IPS DF 6.9 (cell line): Measurements from ENCODE around the gene LMF1.
"Not testable (repeated sequence)": the region's sequence is repeated elsewhere in the genome, so short reads cannot be mapped to it uniquely, and the experiment has no call there.

Experiments used
- DNase-seq: peaks from one replicate; pipeline ENCODE4 v3.0.0-alpha.2; 2013; ENCODE audit warnings: low read depth, low spot score
- H3K27ac ChIP-seq: one replicate; pipeline ENCODE4 v1.5.1; 2013; ENCODE audit warnings: low read length, control low read depth
- H3K27me3 ChIP-seq: 2 replicates; pipeline ENCODE4 v1.6.1; 2013; ENCODE audit warnings: mild to moderate bottlenecking, low read length; ENCODE audit not compliant: control insufficient read depth, insufficient read depth
- H3K36me3 ChIP-seq: 2 replicates; pipeline ENCODE4 v1.6.1; 2013; ENCODE audit warnings: low read length; ENCODE audit not compliant: control insufficient read depth, insufficient read depth
- H3K4me1 ChIP-seq: 2 replicates; pipeline ENCODE4 v1.6.1; 2013; ENCODE audit warnings: low read length; ENCODE audit not compliant: control insufficient read depth, insufficient read depth
- H3K4me3 ChIP-seq: 2 replicates; pipeline ENCODE4 v1.5.1; 2013; ENCODE audit warnings: mild to moderate bottlenecking, low read length
- H3K9me3 ChIP-seq: 2 replicates; pipeline ENCODE4 v1.6.1; 2013; ENCODE audit warnings: low read length, inconsistent platforms; ENCODE audit not compliant: control insufficient read depth, insufficient read depth
- WGBS: extraction: QIAGEN DNeasy Blood & Tissue Kit; methylation state at CpG from one replicate; pipeline ENCODE4 v1.1.7; 2013; ENCODE audit warnings: mixed read lengths, missing lambda C conversion rate; ENCODE audit not compliant: insufficient read length, insufficient coverage; 5-methylcytosine and 5-hydroxymethylcytosine counted together

The LMF1 gene

DNA sequence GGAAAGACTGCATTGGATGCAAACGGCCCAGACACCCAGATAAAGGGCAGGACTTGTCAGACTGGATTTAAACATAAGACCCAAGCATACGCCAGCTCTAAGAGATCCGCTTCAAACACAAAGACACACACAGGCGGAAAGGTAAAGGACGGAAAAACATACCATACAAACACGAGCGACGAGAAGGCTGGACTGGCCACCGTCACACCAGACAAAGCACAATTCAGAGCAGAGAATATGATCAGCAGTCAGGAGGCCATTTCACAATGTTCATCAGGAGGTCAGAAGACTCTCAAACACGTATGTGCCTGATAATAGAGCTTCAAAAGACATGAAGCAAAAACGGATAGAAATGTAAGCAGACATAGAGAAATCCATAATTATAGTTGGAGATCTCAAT lies 85.4 kb downstream of the LMF1 start:
- H3K9me3 ChIP-seq, result no peaks in the 10 kb centered on the region
- no peaks in the 10 kb centered on the region for H3K27me3 ChIP-seq
- H3K4me1 ChIP-seq, result peaks cover 7% of the 10 kb centered on the region
- H3K27ac ChIP-seq, result no peak overlapping the region
- DNase-seq, result no peak
- H3K36me3 ChIP-seq, result no peaks in the 10 kb centered on the region; the same call in 1 of the 2 replicates
- H3K4me3 ChIP-seq, result no peak overlapping the region
- WGBS, result no CpG with 5 or more reads among the region's 11 CpGs

GRCh38 chr16:884232-884631 lies 86.6 kb downstream of the LMF1 start:
- H3K36me3 ChIP-seq, result no peaks in the 10 kb centered on the region; the same call in 1 of the 2 replicates
- peaks cover 5% of the 10 kb centered on the region for H3K4me1 ChIP-seq
- no CpG with 5 or more reads among the region's 5 CpGs for WGBS
- H3K27ac ChIP-seq, result no peak overlapping the region
- DNase-seq, result no peak
- H3K27me3 ChIP-seq, result no peaks in the 10 kb centered on the region
- H3K9me3 ChIP-seq, result no peaks in the 10 kb centered on the region
- H3K4me3 ChIP-seq, result no peak overlapping the region

DNA sequence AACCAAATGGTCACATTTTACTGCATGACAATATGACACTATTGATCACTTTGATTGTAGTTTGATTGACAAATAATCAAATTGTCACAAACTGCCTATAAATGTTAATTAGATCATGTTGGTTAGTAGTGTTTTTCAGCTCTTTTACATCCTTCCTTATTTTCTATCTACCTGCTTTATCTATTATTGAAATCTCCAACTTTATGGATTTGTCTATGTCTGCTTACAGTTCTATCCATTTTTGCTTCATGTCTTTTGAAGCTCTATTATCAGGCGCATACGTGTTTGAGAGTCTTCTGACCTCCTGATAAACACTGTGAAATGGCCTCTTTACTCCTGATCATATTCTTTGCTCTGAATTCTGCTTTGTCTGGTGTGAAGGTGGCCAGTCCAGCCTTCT lies 87.0 kb downstream of the LMF1 start:
- no peak for DNase-seq
- no peak overlapping the region for H3K27ac ChIP-seq
- H3K36me3 ChIP-seq, result no peaks in the 10 kb centered on the region; the same call in 1 of the 2 replicates
- no peak overlapping the region for H3K4me3 ChIP-seq
- peaks cover 5% of the 10 kb centered on the region for H3K4me1 ChIP-seq
- no peaks in the 10 kb centered on the region for H3K9me3 ChIP-seq
- no peaks in the 10 kb centered on the region for H3K27me3 ChIP-seq
- WGBS, result no CpG with 5 or more reads among the region's 2 CpGs

GRCh38 chr16:883340-883739 lies 87.4 kb downstream of the LMF1 start:
- H3K4me3 ChIP-seq, result no peak overlapping the region
- no peak for DNase-seq
- no CpG with 5 or more reads among the region's 3 CpGs for WGBS
- peaks cover 6% of the 10 kb centered on the region for H3K4me1 ChIP-seq
- H3K27ac ChIP-seq, result no peak overlapping the region
- H3K9me3 ChIP-seq, result no peaks in the 10 kb centered on the region
- H3K36me3 ChIP-seq, result no peaks in the 10 kb centered on the region; the same call in 1 of the 2 replicates
- H3K27me3 ChIP-seq, result no peaks in the 10 kb centered on the region

DNA sequence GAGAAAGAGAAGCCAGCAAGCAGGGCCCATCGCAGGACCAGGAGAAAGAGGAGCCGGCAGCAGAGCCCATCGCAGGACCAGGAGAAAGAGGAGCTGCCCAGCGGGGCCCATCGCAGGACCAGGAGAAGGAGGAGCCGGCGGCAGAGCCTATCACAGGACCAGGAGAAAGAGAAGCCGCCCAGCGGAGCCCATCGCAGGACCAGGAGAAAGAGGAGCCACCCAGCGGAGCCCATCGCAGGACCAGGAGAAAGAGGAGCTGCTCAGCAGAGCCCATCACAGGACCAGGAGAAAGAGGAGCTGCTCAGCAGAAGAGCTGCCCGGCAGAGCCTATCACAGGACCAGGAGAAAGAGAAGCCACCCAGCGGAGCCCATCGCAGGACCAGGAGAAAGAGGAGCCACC lies 88.1 kb downstream of the LMF1 start:
- not testable (repeated sequence) for H3K27me3 ChIP-seq, H3K9me3 ChIP-seq, H3K27ac ChIP-seq, H3K4me1 ChIP-seq, H3K36me3 ChIP-seq, DNase-seq, H3K4me3 ChIP-seq
- no CpG with 5 or more reads among the region's 15 CpGs for WGBS

DNA sequence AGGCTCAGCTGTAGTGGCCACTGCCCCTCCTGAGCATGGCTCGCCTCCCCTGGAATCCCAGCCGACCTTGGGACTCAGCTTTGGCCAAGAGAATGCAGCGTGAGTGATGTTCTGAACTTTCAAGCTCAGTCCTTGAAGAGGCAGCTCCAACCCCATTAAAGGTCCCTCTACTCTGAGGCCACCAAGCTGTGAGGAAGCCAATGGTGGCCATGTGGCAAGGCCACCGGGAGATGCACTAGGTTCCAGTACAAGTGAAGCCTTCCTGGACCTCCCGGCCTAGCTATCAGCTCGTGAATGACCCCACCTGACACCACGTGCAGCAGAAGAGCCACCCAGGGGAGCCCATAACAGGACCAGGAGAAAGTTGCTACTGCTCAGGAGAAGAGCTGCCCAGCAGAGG lies 88.5 kb downstream of the LMF1 start:
- Histone ChIP-seq H3K4me1 (peaks cover 4% of the 10 kb centered on the region), H3K9me3 (no peaks in the 10 kb centered on the region), H3K36me3 (no peaks in the 10 kb centered on the region; the same call in 1 of the 2 replicates), H3K4me3 (no peak overlapping the region), H3K27ac (no peak overlapping the region), H3K27me3 (no peaks in the 10 kb centered on the region)
- WGBS, result no CpG with 5 or more reads among the region's 7 CpGs
- DNase-seq, result no peak

- no peaks in the 10 kb centered on the region for H3K27me3 ChIP-seq
- no CpG with 5 or more reads among the region's 21 CpGs for WGBS
- no peak for DNase-seq
- H3K27ac ChIP-seq, result no peak overlapping the region
- H3K36me3 ChIP-seq, result no peaks in the 10 kb centered on the region; the same call in 1 of the 2 replicates
- no peak overlapping the region for H3K4me3 ChIP-seq
- H3K4me1 ChIP-seq, result peaks cover 2% of the 10 kb centered on the region; the same call in 1 of the 2 replicates
- H3K9me3 ChIP-seq, result no peaks in the 10 kb centered on the region
These were observed 89.3 kb downstream of the LMF1 start for GRCh38 chr16:881219-882097.

DNA sequence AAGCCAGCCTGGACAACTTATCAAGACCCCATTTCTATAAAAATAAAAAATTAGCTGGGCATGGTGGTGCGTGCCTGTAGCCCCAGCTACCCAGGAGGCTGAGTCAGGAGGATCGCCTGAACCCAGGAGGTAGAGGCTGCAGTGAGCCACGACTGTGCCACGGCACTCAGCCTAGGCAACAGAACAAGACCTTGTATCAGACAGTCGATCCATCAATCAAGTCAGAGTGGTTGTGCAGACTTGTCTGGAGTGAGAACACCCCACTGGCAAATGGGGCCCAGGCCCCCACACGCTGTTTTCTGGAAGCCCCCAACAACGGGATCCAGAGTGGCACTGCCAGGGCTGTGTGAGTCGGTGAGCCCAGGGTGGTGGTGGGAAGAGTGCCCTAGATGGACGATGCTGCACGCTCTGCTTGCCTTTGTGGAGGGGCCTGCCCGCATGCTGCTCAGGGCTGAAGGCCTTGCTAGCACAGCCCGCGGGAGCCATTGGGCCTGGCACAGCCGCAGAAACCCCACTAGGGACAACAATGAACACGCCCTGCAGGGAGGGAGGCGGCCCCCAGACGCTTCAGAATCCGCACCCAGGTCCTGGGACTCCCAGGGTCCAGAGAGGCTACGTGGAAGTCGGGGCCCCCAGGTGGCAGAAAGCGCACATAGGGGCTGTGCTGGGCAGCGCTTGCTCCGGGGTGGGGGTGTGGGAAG lies 90.2 kb downstream of the LMF1 start:
- no CpG with 5 or more reads among the region's 23 CpGs for WGBS
- H3K36me3 ChIP-seq, result no peaks in the 10 kb centered on the region; the same call in 1 of the 2 replicates
- no peaks in the 10 kb centered on the region for H3K27me3 ChIP-seq
- no peak overlapping the region for H3K27ac ChIP-seq
- H3K4me1 ChIP-seq, result peaks cover 2% of the 10 kb centered on the region; the same call in 1 of the 2 replicates
- no peak for DNase-seq
- no peak overlapping the region for H3K4me3 ChIP-seq
- no peaks in the 10 kb centered on the region for H3K9me3 ChIP-seq

GRCh38 chr16:879986-880385 lies 90.8 kb downstream of the LMF1 start:
- H3K4me1 ChIP-seq, result peaks cover 2% of the 10 kb centered on the region
- no peak overlapping the region for H3K4me3 ChIP-seq
- H3K27me3 ChIP-seq, result no peaks in the 10 kb centered on the region
- H3K27ac ChIP-seq, result no peak overlapping the region
- no peak for DNase-seq
- H3K9me3 ChIP-seq, result no peaks in the 10 kb centered on the region
- no CpG with 5 or more reads among the region's 16 CpGs for WGBS
- H3K36me3 ChIP-seq, result no peaks in the 10 kb centered on the region; the same call in 1 of the 2 replicates

DNA sequence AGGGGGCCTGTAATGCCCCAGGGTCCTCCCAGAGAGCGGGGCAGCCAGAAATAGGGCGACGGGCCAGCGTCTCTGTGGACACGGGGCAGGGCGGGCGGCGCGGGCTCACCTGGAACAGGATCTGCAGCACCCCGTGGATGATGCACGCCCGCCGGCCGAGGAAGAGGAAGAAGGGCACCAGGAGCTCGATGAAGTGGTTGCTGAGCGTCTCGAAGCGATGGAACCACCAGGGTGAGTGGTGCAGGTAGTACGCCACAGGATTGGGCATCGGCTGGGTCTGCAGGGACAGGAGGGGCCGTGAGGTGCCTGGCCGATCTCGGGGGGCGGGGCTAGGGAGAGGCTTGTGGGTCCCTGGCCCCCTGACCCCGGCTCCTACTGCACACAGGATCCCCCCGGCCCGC lies 91.3 kb downstream of the LMF1 start:
- Histone ChIP-seq H3K4me1 (peaks cover 2% of the 10 kb centered on the region), H3K4me3 (no peak overlapping the region), H3K9me3 (no peaks in the 10 kb centered on the region), H3K36me3 (no peaks in the 10 kb centered on the region; the same call in 1 of the 2 replicates), H3K27me3 (no peaks in the 10 kb centered on the region), H3K27ac (no peak overlapping the region)
- WGBS, result no CpG with 5 or more reads among the region's 27 CpGs
- no peak for DNase-seq
